Activated CD8-positive, alpha-beta memory T cell treated with anti-CD3 and anti-CD28 coated beads, Interleukin-2, amount 50 U/mL, for 1 hour (primary cell): Measurements from ENCODE around the gene SNX27.
"Not testable (repeated sequence)": the region's sequence is repeated elsewhere in the genome, so short reads cannot be mapped to it uniquely, and the experiment has no call there.

Source experiments
- DNase-seq: peaks from one replicate; pipeline ENCODE4 v3.0.0-alpha.2; 2020; ENCODE audit errors: extremely low read depth

Gene SNX27

DNA sequence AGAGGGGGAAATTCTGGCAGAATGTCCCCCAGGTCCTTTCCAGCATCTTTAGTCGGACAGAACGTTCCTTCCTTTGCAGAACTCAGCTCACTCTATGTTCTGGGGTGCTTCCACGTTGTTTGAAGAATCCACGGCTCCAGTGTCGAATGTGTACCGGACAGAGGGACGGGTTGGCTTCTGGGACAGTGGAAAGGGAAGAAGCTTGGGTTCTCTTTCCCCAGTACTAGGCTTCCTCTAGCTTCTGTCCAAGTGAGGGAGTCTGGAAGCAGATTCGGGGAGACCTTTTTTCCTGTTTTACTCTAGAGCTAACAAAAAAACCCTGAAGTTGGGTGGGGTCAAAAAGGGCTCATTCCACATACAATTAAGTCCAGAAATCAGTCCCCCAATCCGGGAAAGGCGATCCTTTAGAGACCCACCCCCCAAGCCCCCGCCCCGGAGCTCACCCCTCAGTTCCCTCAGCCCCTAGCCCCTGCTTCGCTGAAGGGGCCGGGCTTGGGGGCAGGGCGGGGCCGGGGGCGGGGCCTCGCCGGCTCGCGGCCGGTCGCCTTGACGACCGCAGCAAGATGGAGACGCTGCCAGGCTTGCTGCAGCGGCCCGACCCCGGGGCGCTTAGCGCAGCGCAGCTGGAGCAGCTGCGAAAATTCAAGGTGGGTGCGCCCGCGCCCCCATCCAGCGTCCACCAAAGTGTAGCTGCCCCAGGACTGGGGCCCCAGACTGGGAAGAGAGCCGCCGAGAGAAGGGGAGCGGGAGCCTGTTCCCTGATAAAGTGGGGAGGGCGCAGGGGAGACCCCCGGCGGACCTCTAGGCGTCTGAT, 109.3 kb downstream of the SNX27 start, which contains the start of gene RIIAD1:
TSS of gene RIIAD1 (plus strand) at position 549 of the 814 bp plus-strand sequence. CDS start at position 564, 15 bp downstream.
- no peak for DNase-seq

DNA sequence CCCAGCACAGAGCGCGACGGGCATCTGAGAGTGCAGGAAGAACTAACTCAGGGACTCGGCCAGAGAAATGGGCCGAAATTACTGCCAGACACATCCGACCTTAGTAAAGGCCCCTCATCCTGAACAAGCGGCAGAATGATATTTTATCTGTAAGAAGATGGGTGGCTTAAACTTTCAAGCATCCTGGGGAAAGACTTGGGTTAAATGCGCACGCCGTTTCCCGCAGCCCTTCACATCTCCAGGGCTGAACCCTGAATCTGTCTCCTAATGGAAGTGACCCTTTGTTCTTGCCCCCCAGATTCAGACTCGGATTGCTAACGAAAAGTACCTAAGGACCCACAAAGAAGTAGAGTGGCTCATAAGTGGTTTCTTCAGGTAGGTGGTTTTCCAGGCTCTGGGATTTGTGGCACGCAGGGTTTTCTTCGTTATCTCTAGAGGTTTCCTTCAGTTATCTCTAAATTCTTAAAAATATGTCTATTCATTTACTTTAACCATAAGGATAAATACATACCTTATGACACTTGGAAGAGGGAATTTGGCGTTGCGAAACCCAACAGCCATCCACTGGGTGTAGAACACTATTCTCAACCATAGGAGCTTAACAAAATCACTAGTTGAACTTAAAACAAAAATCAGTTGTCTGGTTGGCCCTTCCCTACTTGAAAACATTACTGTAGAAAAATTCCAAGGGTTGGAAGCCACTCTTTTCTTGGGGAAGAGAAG, 110.1 kb downstream of the SNX27 start:
- DNase-seq = no peak

DNA sequence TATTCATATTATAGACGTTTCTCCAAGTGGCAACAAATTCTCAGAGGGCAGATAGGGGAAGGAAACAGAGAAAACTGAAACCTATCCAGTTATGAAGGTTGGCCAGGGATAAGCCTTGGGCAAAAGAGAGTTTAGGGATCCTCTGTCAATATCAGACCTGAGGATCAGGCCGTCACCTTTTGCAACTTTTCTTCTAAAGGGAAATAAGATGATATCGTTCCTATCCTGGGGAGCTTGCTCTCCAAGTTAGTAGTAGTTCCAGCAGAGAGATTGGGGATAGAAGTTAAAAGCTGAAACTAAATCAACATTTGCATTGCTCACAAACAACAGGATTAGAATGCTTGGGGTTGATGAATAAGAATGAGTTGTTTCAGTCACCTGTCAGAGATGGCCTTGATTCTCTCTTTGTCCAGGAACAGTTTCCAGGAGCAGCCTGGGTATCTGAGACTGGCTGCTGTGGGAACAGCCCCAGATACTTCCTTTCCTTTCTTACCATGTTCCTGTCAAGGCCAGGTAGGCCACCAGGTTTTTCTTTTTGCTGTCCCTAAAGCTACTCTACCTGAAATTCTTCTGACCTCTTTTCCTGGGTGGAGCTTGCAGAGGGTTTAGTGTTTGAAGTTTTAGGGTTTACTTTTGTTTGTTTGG, 112.0 kb downstream of the SNX27 start:
- DNase-seq = no peak

DNA sequence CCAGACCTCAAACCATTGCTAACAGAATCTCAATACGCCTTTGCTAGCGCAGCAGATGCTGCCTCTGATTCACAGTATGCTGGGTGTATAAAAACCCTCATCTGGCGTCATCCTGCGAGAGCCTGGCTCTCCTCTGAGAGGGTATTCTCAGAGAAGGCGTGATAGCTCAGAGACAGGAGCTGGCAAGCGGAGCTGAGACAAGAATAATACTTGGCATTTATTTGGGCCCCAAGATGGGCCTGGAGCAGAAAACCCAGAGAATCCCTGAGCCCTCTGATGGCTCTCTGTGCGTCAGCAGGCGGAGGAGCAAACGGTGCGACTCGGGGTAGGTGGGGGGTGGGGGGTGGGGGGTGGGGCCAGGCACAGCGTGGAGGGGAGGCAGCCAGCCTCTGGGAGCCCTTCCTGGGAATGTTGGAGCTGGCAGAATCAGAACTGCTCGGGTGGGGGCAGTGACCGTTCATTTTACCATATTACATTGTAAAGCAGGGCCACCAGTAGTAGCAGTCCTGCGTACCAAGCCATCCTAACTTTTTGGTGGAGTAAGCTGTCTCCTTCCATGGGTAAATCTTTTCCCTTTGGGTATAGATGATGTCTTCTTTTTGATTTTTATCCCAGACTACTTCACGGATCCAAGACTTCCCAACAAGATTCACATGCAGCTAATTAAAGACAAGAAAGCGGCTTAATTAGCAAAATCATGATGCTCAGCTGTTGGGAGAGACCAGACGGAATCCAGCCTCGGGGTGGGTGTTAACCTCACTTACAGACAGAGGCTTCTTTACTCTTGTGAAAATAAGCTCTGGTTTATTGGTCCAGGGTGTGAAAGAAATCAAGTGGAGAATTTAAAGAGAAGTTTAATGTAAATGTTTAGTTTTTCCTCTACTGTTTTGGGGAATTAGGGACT, 116.6 kb downstream of the SNX27 start:
- no peak for DNase-seq

DNA sequence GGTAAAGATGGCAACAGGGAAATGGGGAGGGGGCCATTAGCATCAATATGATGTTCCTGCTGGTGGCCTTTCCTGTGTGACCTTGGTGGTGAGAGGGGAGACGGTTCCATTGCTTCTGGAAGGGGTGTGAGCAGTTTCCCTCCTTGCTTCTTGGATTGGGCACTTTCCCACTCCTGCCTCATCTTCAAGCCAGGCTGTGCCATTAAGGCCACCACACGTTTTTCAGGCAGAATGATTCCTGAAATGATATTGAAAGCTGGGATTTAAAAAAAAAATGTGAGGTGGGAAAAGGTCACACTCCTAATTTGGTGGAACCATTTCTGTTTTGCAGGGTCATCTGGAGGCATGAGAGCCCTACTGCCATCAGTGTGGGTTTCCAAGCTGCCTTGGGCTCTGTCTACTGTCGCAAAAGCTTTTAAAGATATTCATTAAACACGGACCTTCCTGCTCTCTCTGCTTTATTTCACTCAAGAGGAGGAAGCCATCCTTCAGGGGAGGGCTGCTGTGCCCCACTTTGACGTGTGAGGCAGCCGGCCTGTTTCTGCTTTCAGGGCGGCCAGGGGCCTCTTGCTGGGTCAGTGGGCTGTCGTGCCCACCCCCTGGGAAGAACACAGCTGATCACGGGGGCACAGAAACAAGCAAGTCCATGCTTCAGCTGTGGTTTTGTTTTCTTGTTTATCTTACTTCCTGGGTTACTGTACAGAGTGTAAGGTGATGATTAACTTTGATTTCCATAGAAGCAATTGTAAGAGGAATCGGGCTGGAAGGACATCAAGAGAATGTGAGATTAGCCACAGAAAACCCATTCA, 117.5 kb downstream of the SNX27 start:
- DNase-seq = no peak

DNA sequence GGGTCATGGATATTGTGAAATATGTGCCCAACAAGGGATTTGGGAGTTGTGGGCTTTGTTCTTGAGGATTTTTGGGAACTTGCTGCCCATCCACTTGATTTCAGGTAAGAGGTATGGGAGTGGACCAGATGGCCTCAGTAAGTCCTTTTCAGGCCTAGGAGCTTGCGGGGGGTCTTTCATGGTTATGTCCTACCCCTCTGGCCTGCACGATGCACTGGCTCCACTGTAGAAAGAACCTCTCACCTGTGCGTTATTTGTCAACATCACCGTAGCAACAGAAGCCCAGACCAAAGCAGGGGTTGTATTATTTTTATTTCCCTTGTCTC, 118.1 kb downstream of the SNX27 start:
- no peak for DNase-seq

DNA sequence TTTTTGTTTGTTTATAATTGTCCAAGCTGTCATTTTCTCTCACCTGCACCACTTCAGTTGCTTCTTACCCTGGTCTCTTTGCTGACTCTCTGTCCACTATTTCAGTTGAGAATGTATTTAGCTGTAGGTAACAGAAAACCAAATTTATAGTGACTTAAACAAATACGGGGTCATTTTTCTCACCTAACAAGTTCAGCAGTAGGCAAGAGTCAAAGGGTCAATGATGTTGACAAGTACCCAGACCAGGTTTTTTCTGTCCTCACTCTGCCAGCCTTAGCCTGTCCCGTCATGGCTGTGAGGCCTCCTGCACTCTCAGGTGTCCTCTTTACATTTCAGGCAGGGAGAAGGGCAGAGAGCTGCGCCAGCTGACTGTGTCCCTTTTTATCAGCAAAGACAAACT, 121.3 kb downstream of the SNX27 start:
- no peak for DNase-seq

DNA sequence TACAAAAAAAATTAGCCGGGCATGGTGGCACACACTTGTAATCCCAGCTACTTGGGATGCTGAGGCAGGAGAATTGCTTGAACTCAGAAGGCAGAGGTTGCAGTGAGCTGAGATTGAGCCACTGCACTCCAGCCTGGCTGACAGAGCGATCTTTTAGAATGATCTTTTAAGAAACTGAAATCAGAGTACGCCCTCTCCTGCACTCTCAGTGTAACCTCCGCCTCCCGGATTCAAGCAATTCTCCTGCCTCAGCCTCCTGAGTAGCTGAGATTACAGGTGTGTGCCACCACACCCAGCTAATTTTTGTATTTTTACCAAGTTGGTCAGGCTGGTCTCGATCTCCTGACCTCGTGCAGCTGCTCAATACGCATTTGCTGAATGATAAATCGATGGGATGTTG, 122.1 kb downstream of the SNX27 start:
- DNase-seq = not testable (repeated sequence)

DNA sequence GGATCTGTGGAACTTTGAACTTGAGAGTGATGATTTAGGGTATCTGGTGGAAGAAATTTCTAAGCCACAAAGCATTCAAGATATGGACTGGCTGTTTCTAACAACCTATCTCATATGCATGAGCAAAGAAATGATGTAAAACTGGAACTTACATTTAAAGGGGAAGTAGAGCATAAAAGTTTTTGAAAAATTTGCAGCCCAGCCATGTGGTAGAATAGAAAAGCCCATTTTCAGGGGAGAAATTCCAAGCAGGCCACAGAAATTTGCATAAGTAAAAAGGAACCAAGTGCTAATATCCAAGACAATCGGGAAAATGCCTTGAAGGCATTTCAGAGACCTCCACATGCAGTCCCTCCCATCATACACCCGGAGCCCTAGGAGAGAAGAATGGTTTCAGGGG, 125.2 kb downstream of the SNX27 start:
- DNase-seq = no peak

DNA sequence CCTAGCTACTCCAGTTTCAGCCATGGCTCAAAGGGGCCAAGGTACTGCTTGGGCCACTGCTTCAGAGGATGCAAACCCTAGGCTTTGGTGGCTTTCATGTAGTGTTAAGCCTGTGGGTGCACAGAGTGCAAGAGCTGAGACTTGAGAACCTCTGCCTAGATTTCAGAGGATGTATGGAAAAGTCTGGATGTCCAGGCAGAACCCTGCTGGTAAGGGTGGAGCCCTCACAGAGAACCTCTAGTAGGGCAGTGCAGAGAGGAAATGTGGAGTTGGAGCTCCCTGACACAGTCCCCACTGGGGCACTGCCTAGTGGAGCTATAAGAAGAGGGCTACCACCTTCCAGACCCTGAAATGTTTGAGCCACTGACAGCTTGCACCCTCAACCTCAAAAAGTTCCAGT, 125.6 kb downstream of the SNX27 start:
- no peak for DNase-seq

DNA sequence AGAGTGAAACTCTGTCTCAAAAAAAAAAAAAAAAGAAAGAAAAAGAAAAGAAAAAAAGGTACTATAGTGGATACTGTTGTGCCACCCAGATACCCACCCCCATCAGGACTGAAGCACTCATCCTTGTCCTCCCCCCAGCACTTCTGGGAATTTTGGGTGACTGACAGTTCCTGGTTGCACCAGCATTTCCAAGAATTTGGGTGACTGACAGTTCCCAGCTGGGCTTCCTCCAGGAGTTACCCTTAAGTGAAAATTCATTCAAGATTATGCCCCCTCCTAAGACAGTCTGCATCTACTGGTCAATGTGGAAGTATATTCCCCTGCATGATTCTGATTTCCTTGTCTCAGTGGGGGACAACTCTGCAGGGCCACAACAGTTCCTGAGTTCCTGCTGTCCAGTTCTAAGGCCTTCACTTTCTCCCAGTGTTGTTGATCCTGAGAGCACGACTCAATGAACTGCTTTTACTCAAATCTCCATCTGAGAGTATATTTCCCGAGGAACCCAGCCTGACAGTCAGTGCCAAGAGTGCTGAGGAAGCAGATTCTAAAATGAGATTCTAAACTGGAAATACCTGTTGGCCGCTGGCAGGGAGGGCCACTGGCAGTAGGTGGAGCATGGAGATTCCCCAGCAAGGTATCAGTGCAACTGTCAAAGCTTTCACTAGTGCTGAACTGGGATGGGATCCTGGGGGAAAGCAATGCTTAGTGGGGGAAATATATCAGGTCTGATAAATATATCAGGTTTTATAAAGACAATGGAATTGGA, 127.9 kb downstream of the SNX27 start:
- DNase-seq = no peak

DNA sequence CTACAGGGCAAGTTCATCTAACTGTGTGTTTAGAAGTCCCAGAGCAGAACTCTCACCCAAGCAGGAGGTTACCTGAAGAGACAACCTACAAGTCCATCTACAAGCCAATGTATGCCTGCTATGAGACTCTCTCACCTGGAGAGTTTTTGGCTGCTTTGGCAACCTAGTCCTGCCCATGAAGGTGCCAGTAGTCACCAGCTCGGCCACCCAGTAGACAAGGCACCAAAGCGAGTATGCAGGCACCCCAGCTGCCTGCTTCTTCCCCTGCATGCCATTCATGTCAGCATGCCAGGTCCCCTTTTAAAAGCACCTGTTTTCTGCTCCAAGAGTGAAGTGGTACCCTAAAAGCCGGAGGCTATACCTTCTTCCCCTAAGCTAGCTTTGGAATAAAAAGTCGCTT, 129.7 kb downstream of the SNX27 start:
- DNase-seq = no peak
